ENCODE measurements around the gene MCF2L2. TPM values are rescaled to one million over a fixed set of nuclear protein-coding genes. Genes with fewer than 3 reads are reported as not detected.

MCF2L2 gene
- total RNA-seq, 3 donors from 2014 or later, result 0.84 to 2.7 (median 1.1) TPM

GRCh38 chr3:183385698-183386613 is 42.5 kb downstream of the MCF2L2 start:
- peak in 1 of 3 donors; percentile 84 for DNase-seq
- peak; percentile 90 for ATAC-seq
- Histone ChIP-seq H3K9me3 (no peaks in the 10 kb centered on the region), H3K36me3 (ENCODE audit: low read depth) (no peaks in the 10 kb centered on the region), H3K4me1 (ENCODE audit: low read depth) (peaks cover 5% of the 10 kb centered on the region), H3K4me3 (no peak overlapping the region)
- intact Hi-C loops (cut with DNase I, micrococcal nuclease), result loop anchor here (5.0 kb wide), 1 partner anchor 264 kb away; no protein-coding TSS in a partner anchor
- TF ChIP-seq CTCF (IDR thresholded peaks at IDR 0.05), result peak; percentile 49

DNA sequence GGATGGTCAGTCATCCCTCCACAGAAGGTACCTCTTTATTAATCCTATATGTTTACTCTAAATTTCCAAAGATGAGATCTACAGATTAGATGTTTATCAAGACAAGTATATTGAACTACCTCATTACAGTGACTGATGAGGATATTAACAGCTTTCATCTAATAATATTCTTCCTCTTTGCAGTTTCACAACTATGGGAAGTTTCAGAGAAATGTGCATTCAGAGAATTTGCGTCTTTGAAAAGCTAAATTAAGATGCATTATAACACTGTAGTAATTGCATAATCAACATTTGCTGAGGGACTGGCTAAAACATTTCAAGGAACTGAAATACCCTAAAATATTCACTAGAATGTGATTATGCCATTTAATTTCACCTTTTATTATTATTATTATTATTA is 46.7 kb downstream of the MCF2L2 start:
- H3K9me3 ChIP-seq, result no peaks in the 10 kb centered on the region
- no peaks in the 10 kb centered on the region for H3K36me3 ChIP-seq (ENCODE audit: low read depth)
- no peak for ATAC-seq
- intact Hi-C loops (cut with DNase I, micrococcal nuclease), result loop anchor here (2.0 to 5.0 kb wide), 3 partner anchors 129 to 199 kb away; partner anchors contain the start of gene B3GNT5 (in 1 of the 2)
- DNase-seq, result no peak
- H3K4me1 ChIP-seq (ENCODE audit: low read depth), result peaks cover 8% of the 10 kb centered on the region
- H3K4me3 ChIP-seq, result no peak overlapping the region
- no peak for TF ChIP-seq CTCF (IDR thresholded peaks at IDR 0.05)

DNA sequence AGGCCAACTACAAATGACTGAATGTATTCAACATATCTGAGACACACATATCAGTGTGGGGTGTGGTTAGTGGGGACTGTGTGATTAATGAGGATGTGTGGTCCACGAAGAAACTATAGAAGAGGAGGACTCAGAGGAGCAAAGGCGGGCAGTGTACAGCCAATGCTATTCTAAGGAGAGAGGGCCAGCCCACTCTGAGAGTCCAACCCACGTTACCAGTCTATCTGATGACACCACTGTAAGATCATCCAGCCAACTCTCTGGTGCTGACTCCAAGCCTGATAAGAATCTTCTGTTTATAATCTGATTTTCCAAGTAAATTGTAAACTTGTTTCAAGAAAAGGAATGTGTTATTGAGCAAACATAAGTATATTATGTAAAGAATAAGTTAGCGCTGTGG is 47.2 kb downstream of the MCF2L2 start:
- peaks cover 8% of the 10 kb centered on the region for H3K4me1 ChIP-seq (ENCODE audit: low read depth)
- no peak overlapping the region for H3K4me3 ChIP-seq
- TF ChIP-seq CTCF (IDR thresholded peaks at IDR 0.05), result no peak
- ATAC-seq, result no peak
- intact Hi-C loops (cut with DNase I, micrococcal nuclease), result loop anchor here (5.0 kb wide), 2 partner anchors 129 to 199 kb away; partner anchors contain the start of gene B3GNT5 (in 1 of the 2)
- H3K36me3 ChIP-seq (ENCODE audit: low read depth), result no peaks in the 10 kb centered on the region
- no peaks in the 10 kb centered on the region for H3K9me3 ChIP-seq
- no peak for DNase-seq

- no peaks in the 10 kb centered on the region for H3K9me3 ChIP-seq
These were observed 49.5 kb downstream of the MCF2L2 start for GRCh38 chr3:183378951-183379350.

GRCh38 chr3:183378545-183378944 is 49.9 kb downstream of the MCF2L2 start:
- TF ChIP-seq CTCF (IDR thresholded peaks at IDR 0.05), result no peak
- ATAC-seq, result no peak
- H3K4me3 ChIP-seq, result no peak overlapping the region

More at GRCh38 chr3:183378951-183379350, 49.5 kb downstream of the MCF2L2 start:
- DNase-seq (no peak), ATAC-seq (peak; percentile 49)
- H3K4me1 ChIP-seq (ENCODE audit: low read depth), result peaks cover 8% of the 10 kb centered on the region
- no peaks in the 10 kb centered on the region for H3K36me3 ChIP-seq (ENCODE audit: low read depth)
- TF ChIP-seq CTCF (IDR thresholded peaks at IDR 0.05), result no peak
- intact Hi-C loops (cut with DNase I, micrococcal nuclease), result no loop called here
- no peak overlapping the region for H3K4me3 ChIP-seq

More at GRCh38 chr3:183378545-183378944, 49.9 kb downstream of the MCF2L2 start:
- peaks cover 8% of the 10 kb centered on the region for H3K4me1 ChIP-seq (ENCODE audit: low read depth)
- intact Hi-C loops (cut with DNase I, micrococcal nuclease), result no loop called here
- no peaks in the 10 kb centered on the region for H3K36me3 ChIP-seq (ENCODE audit: low read depth)
- no peaks in the 10 kb centered on the region for H3K9me3 ChIP-seq
- DNase-seq, result no peak
